ENCODE results near the gene SMOC2. TPM values are rescaled to one million over a fixed set of nuclear protein-coding genes. Genes with fewer than 3 reads are reported as not detected.

Gene SMOC2
- total RNA-seq, 2 donors from 2014 or later: 25.6 to 29.6 TPM

DNA sequence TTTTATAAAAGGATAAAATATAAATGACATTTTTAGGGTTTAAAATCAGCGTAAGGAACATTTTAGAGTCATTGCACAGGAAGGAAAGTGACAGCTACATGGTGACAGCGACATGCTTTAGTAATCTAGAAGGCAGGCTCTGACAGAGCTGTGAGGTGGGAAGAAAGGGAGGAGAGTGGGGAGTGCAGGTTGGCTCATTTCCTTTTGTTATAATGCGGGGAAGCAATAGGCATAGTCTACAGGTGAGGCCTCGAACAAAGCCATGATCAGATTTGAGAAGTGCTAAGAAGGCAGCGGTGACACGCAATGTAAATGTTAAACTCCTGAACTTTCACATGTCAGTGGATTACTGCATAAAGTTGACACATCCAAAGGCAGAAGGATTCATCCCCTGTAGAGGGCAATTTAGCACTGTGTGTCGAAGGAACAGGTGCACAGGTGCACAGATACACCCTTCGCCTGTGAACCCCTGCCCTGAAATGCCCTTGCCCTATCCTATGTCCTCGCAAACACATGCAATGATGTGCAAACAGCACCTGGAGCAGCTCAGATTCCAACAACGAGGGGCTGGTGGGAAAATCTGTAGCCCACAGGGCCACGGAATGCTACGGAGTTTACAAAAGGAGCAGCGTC is 32.4 kb upstream of the SMOC2 start:
- DNase-seq: no peak
- H3K27ac ChIP-seq: no peak overlapping the region
- H3K4me1 ChIP-seq: no peaks in the 10 kb centered on the region
- H3K4me3 ChIP-seq: no peak overlapping the region
- no peaks in the 10 kb centered on the region for H3K9me3 ChIP-seq
- TF ChIP-seq, protein P1, sequence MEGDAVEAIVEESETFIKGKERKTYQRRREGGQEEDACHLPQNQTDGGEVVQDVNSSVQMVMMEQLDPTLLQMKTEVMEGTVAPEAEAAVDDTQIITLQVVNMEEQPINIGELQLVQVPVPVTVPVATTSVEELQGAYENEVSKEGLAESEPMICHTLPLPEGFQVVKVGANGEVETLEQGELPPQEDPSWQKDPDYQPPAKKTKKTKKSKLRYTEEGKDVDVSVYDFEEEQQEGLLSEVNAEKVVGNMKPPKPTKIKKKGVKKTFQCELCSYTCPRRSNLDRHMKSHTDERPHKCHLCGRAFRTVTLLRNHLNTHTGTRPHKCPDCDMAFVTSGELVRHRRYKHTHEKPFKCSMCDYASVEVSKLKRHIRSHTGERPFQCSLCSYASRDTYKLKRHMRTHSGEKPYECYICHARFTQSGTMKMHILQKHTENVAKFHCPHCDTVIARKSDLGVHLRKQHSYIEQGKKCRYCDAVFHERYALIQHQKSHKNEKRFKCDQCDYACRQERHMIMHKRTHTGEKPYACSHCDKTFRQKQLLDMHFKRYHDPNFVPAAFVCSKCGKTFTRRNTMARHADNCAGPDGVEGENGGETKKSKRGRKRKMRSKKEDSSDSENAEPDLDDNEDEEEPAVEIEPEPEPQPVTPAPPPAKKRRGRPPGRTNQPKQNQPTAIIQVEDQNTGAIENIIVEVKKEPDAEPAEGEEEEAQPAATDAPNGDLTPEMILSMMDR (IDR thresholded peaks at IDR 0.05): no peak
- intact Hi-C loops (cut with DNase I): no loop called here
- no peak overlapping the region for H3K9ac ChIP-seq (ENCODE audit: low read depth in 2 of 2, low read length in 2 of 2)
- no peaks in the 10 kb centered on the region for H3K27me3 ChIP-seq
- H3K36me3 ChIP-seq: no peaks in the 10 kb centered on the region

DNA sequence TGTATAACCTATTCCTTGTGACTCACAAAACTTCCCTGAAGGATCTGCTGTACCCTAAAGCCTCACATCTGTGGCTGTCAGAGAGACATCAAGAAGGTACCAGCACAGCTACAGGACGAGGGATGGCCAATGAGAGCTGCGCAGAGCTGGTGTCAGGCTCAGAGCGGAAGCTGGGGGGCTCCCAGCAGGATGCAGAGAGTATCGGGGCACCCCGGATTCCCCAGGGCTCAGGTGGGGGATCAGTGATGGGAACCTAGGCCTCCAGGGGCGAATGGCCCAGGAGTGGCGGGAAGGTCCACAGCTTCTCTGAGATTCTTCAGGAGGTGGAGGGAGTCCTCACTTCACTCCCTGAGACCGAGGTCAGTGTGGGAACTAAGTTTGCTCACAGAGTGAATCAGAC is 30.9 kb upstream of the SMOC2 start:
- Histone ChIP-seq H3K36me3 (no peaks in the 10 kb centered on the region), H3K27ac (no peak overlapping the region), H3K4me3 (no peak overlapping the region), H3K27me3 (no peaks in the 10 kb centered on the region), H3K9me3 (no peaks in the 10 kb centered on the region), H3K4me1 (no peaks in the 10 kb centered on the region), H3K9ac (ENCODE audit: low read depth in 2 of 2, low read length in 2 of 2) (no peak overlapping the region)
- intact Hi-C loops (cut with DNase I): no loop called here
- no peak for DNase-seq
- TF ChIP-seq, protein P1 (IDR thresholded peaks at IDR 0.05): no peak

DNA sequence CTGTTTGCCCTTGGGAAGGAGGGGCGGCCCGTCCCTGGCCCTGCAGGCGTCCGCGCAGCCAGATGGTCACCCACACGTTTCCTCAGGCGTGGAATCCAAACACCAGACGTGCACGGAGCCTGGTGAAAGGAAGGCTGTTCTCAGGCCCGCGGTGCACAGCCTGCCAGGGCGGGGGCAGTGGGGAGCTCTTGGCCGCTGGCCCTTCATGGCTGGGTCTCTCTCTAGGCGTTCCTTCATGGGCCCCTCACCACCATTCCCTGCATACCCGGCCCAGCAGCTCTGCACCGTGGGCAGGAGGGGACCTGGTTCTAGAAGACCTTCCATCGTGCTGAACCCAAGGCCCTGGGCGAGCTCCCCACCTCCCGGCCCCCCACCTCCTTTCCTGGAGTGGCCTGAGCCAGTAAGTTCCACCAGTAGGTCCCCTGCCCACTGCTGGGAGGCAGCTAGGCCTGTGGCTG is 30.4 kb upstream of the SMOC2 start:
- TF ChIP-seq, protein P1 (IDR thresholded peaks at IDR 0.05): no peak
- Histone ChIP-seq H3K9ac (ENCODE audit: low read depth in 2 of 2, low read length in 2 of 2) (no peak overlapping the region), H3K27ac (no peak overlapping the region), H3K4me3 (no peak overlapping the region), H3K27me3 (no peaks in the 10 kb centered on the region), H3K4me1 (no peaks in the 10 kb centered on the region), H3K9me3 (no peaks in the 10 kb centered on the region), H3K36me3 (no peaks in the 10 kb centered on the region)
- intact Hi-C loops (cut with DNase I): no loop called here
- DNase-seq: no peak

DNA sequence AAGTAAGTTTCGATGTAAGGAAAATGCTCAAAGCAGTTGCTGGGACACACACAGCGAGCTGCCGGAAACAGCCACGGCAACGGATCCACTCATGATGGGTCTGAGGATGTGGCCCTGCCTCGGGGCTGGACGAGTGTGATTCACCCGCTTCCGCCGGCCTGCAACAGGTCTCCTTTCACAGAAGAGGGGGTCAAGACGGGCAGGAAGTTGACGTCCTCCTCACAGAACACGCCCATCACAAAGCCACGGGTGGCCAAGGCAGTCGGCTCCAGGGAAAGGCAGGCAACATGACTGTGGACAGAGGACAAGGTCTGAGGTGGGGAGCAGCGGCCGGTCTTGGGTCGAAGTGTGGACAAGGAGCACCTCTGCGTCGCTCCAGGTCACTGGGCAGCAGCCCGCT is 29.9 kb upstream of the SMOC2 start:
- no peaks in the 10 kb centered on the region for H3K4me1 ChIP-seq
- DNase-seq: no peak
- H3K4me3 ChIP-seq: no peak overlapping the region
- no peak overlapping the region for H3K27ac ChIP-seq
- H3K9ac ChIP-seq (ENCODE audit: low read depth in 2 of 2, low read length in 2 of 2): no peak overlapping the region
- no peaks in the 10 kb centered on the region for H3K9me3 ChIP-seq
- intact Hi-C loops (cut with DNase I): no loop called here
- no peaks in the 10 kb centered on the region for H3K27me3 ChIP-seq
- no peaks in the 10 kb centered on the region for H3K36me3 ChIP-seq
- TF ChIP-seq, protein P1 (IDR thresholded peaks at IDR 0.05): no peak

DNA sequence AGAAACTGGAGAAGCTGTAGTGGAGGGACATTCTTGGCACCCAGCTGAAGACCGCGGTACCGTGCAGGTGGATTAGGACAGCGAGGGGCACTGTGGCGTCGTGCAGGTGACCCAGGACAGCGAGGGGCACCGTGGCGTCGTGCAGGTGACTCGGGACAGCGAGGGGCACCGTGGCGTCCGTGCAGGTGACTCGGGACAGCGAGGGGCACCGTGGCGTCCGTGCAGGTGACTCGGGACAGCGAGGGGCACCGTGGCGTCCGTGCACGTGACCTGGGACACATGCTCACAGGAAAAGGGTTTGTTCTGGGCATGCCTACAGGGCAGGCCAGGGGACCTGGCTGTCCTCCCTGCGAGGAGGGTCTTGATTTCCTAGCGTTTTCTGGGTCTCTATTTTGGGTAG is 29.2 kb upstream of the SMOC2 start:
- no peak for DNase-seq
- H3K36me3 ChIP-seq: no peaks in the 10 kb centered on the region
- H3K27me3 ChIP-seq: no peaks in the 10 kb centered on the region
- no peak overlapping the region for H3K4me3 ChIP-seq
- H3K9me3 ChIP-seq: no peaks in the 10 kb centered on the region
- intact Hi-C loops (cut with DNase I): no loop called here
- TF ChIP-seq, protein P1 (IDR thresholded peaks at IDR 0.05): no peak
- H3K27ac ChIP-seq: no peak overlapping the region
- no peaks in the 10 kb centered on the region for H3K4me1 ChIP-seq
- H3K9ac ChIP-seq (ENCODE audit: low read depth in 2 of 2, low read length in 2 of 2): no peak overlapping the region
